Astrocyte (in vitro differentiated cells and primary cell): ENCODE data around the gene ANKS3. TPM values are rescaled to one million over a fixed set of nuclear protein-coding genes. Genes with fewer than 3 reads are reported as not detected.

Source experiments
- DNase-seq: peaks from one replicate; pipeline ENCODE4 v3.0.0-alpha.2; 2010; ENCODE audit warnings: low read depth
- FAIRE-seq: peaks from 2 replicates; lab custom pipeline; 2011; peaks lifted over from hg19 to GRCh38; lab: Jason Lieb, UNC
- H2AFZ ChIP-seq: 2 replicates; pipeline ENCODE4 v1.6.0; 2012; ENCODE audit warnings: low read depth, low read length, inconsistent platforms
- H3K27ac ChIP-seq: 2 replicates; pipeline ENCODE4 v1.5.1; 2011; ENCODE audit warnings: low read depth, low read length, inconsistent platforms
- H3K27me3 ChIP-seq: 2 replicates; pipeline ENCODE4 v1.6.0; 2011; ENCODE audit warnings: low read length, inconsistent platforms; ENCODE audit not compliant: insufficient read depth
- H3K36me3 ChIP-seq: 2 replicates; pipeline ENCODE4 v1.5.1; 2011; ENCODE audit warnings: low read length, inconsistent platforms; ENCODE audit not compliant: insufficient read depth
- H3K4me1 ChIP-seq: 2 replicates; pipeline ENCODE4 v1.5.1; 2011; ENCODE audit warnings: low read length, inconsistent platforms; ENCODE audit not compliant: insufficient read depth
- H3K4me2 ChIP-seq: 2 replicates; pipeline ENCODE4 v1.6.0; 2012; ENCODE audit warnings: low read length, inconsistent platforms
- H3K4me3 ChIP-seq: 2 replicates; pipeline ENCODE4 v1.5.1; 2011; ENCODE audit warnings: low read depth, mild to moderate bottlenecking, low read length, inconsistent platforms; ENCODE audit not compliant: insufficient read depth
- H3K79me2 ChIP-seq: 2 replicates; pipeline ENCODE4 v1.6.0; 2012; ENCODE audit warnings: mild to moderate bottlenecking, low read length, inconsistent platforms; ENCODE audit not compliant: insufficient read depth
- H3K9ac ChIP-seq: 2 replicates; pipeline ENCODE4 v1.6.0; 2012; ENCODE audit warnings: mild to moderate bottlenecking, low read length, inconsistent platforms
- H3K9me3 ChIP-seq: 2 replicates; pipeline ENCODE4 v1.5.1; 2012; ENCODE audit warnings: low read depth, mild to moderate bottlenecking, low read length, inconsistent platforms; ENCODE audit not compliant: insufficient read depth
- H4K20me1 ChIP-seq: 2 replicates; pipeline ENCODE4 v1.6.0; 2012; ENCODE audit warnings: low read length, inconsistent platforms; ENCODE audit not compliant: insufficient read depth
- H3K27ac Mint-ChIP-seq: one replicate; pipeline ENCODE4 v1.8.0; 2021; ENCODE audit warnings: mild to moderate bottlenecking, mixed read lengths; ENCODE audit not compliant: unreplicated experiment
- H3K27me3 Mint-ChIP-seq: one replicate; pipeline ENCODE4 v1.8.0; 2021; ENCODE audit warnings: low read depth, mixed read lengths; ENCODE audit not compliant: unreplicated experiment
- H3K36me3 Mint-ChIP-seq: one replicate; pipeline ENCODE4 v1.8.0; 2021; ENCODE audit warnings: low read depth, mixed read lengths; ENCODE audit not compliant: unreplicated experiment
- H3K4me1 Mint-ChIP-seq: one replicate; pipeline ENCODE4 v1.8.0; 2021; ENCODE audit warnings: low read depth, mixed read lengths; ENCODE audit not compliant: unreplicated experiment
- H3K4me3 Mint-ChIP-seq: one replicate; pipeline ENCODE4 v1.8.0; 2021; ENCODE audit warnings: mild to moderate bottlenecking, moderate library complexity, mixed read lengths; ENCODE audit not compliant: unreplicated experiment
- H3K9me3 Mint-ChIP-seq: one replicate; pipeline ENCODE4 v1.8.0; 2021; ENCODE audit warnings: mild to moderate bottlenecking, mixed read lengths; ENCODE audit not compliant: unreplicated experiment
- CTCF ChIP-seq: IDR thresholded peaks from 2 replicates; pipeline ENCODE4 v1.5.1; 2011; ENCODE audit warnings: low read depth, mild to moderate bottlenecking, inconsistent platforms, low read length, moderate library complexity; ENCODE audit not compliant: insufficient read depth
- EZH2 ChIP-seq: IDR thresholded peaks from 2 replicates; pipeline ENCODE4 v1.6.1; 2012; ENCODE audit warnings: mild to moderate bottlenecking, low read length, inconsistent platforms; ENCODE audit not compliant: insufficient read depth
- total RNA-seq: library from RNA; stranded (reverse); gene quantifications from 2 replicates; pipeline ENCODE4 v1.2.1, GENCODE V29; 2021

The ANKS3 gene
- total RNA-seq, 1 donor from 2014 or later, result 27.2 TPM

- Histone ChIP-seq H3K36me3 (peaks cover 8% of the 10 kb centered on the region), H3K79me2 (peaks cover 9% of the 10 kb centered on the region), H2AFZ (no peak overlapping the region), H3K27me3 (no peaks in the 10 kb centered on the region), H3K9me3 (no peaks in the 10 kb centered on the region), H3K27ac (peak overlapping the region; percentile 51), H3K4me2 (peak overlapping the region; percentile 28), H3K4me1 (no peaks in the 10 kb centered on the region), H3K4me3 (no peak overlapping the region), H4K20me1 (peaks cover 16% of the 10 kb centered on the region), H3K9ac (no peak overlapping the region)
- H3K4me1 Mint-ChIP-seq, result peaks cover 10% of the 10 kb centered on the region
- no peak for FAIRE-seq
- peak overlapping the region; percentile 88 for H3K27ac Mint-ChIP-seq
- no peak for TF ChIP-seq EZH2
- TF ChIP-seq CTCF, result no peak
- no peaks in the 10 kb centered on the region for H3K27me3 Mint-ChIP-seq
- H3K4me3 Mint-ChIP-seq, result no peak overlapping the region
- no peaks in the 10 kb centered on the region for H3K9me3 Mint-ChIP-seq
- peaks cover 6% of the 10 kb centered on the region for H3K36me3 Mint-ChIP-seq
- peak; percentile 90 for DNase-seq
Observed at GRCh38 chr16:4723071-4723767, 10.9 kb downstream of the ANKS3 start.

DNA sequence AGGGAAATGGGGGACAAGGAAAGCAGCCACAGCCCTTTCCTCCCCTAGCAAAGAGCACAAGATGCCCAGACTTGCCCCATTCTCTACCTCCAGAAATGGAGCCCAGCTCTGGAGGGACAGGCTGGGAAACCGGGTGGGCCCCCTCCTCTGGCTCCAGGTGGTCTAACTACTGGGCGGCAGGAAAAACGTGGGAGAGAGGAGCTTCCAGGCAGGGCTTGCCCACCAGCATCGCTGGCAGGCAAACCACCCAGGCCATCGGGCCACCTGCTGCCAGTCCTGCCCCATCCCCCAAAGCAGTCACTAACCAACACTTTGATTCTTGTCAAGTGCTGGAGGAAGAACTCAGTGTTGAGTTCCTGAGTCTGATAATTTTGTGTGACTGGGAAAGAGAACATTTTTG lies 15.6 kb downstream of the ANKS3 start:
- H3K36me3 ChIP-seq, result peaks cover 6% of the 10 kb centered on the region
- Mint-ChIP-seq H3K27ac (no peak overlapping the region), H3K36me3 (peaks cover 4% of the 10 kb centered on the region), H3K4me1 (peaks cover 7% of the 10 kb centered on the region), H3K27me3 (no peaks in the 10 kb centered on the region), H3K4me3 (no peak overlapping the region), H3K9me3 (no peaks in the 10 kb centered on the region)
- no peaks in the 10 kb centered on the region for H3K9me3 ChIP-seq
- no peak overlapping the region for H3K4me2 ChIP-seq
- DNase-seq (no peak), FAIRE-seq (no peak)
- no peak overlapping the region for H3K9ac ChIP-seq
- no peaks in the 10 kb centered on the region for H3K4me1 ChIP-seq
- no peak for TF ChIP-seq EZH2
- no peak overlapping the region for H3K4me3 ChIP-seq
- no peak overlapping the region for H2AFZ ChIP-seq
- peaks cover 3% of the 10 kb centered on the region for H3K79me2 ChIP-seq
- H4K20me1 ChIP-seq, result peaks cover 7% of the 10 kb centered on the region
- no peak overlapping the region for H3K27ac ChIP-seq
- H3K27me3 ChIP-seq, result no peaks in the 10 kb centered on the region

DNA sequence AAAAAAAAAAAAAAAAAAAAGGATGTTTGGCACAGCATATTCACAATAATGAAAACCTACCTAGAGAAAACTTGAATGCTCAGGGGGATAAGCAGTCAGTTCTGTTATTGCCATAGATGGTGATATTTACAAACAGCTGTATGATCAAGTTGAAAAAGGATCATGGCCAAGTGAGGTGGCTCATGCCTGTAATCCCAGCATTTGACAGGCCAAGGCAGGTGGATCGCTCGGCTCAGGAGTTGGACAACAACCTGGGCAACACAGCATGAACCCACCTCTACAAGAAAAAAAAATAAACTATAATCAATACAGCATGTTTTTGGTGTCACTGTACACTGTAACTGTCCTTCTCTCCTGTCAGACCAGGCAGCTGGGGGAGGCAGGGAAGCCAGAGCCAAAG lies 19.1 kb downstream of the ANKS3 start:
- Histone ChIP-seq H3K4me3 (no peak overlapping the region), H3K4me2 (no peak overlapping the region), H3K9ac (no peak overlapping the region), H3K79me2 (peaks cover 3% of the 10 kb centered on the region), H3K9me3 (no peaks in the 10 kb centered on the region), H4K20me1 (peaks cover 7% of the 10 kb centered on the region), H3K4me1 (no peaks in the 10 kb centered on the region), H3K36me3 (peaks cover 9% of the 10 kb centered on the region), H2AFZ (no peak overlapping the region), H3K27me3 (no peaks in the 10 kb centered on the region), H3K27ac (no peak overlapping the region)
- DNase-seq, result no peak
- Mint-ChIP-seq H3K27ac (no peak overlapping the region), H3K4me1 (no peaks in the 10 kb centered on the region), H3K36me3 (peaks cover 10% of the 10 kb centered on the region), H3K9me3 (no peaks in the 10 kb centered on the region), H3K27me3 (no peaks in the 10 kb centered on the region), H3K4me3 (no peak overlapping the region)
- TF ChIP-seq EZH2, result no peak
- no peak for TF ChIP-seq CTCF
- no peak for FAIRE-seq
